K562 treated with DMSO at 1 percent for 48 hours (cell line): Measurements from ENCODE around the gene PCDHA8. TPM values are rescaled to one million over a fixed set of nuclear protein-coding genes. Genes with fewer than 3 reads are reported as not detected.

Experiments
- total RNA-seq: library from RNA; unstranded; fragments of 300-600 nt; gene quantifications from 2 replicates; pipeline ENCODE4 v1.2.3, GENCODE V29; 2022; ENCODE audit warnings: low replicate concordance; ENCODE audit errors: extremely low read depth

PCDHA8 gene
- total RNA-seq, 1 experiment from 2014 or later, result not detected

Other genes starting within 250 kb of the PCDHA8 start
- not detected in 2 replicates for gene CD14, start 208.0 kb upstream of the PCDHA8 start, total RNA-seq
- not detected in 2 replicates for gene TMCO6, start 201.7 kb upstream of the PCDHA8 start, total RNA-seq
- not detected in 2 replicates for gene NDUFA2, start 193.6 kb upstream of the PCDHA8 start, total RNA-seq
- not detected in 2 replicates for gene IK, start 193.4 kb upstream of the PCDHA8 start, total RNA-seq
- gene WDR55, start 176.3 kb upstream of the PCDHA8 start, total RNA-seq, result not detected in 2 replicates
- gene DND1, start 167.6 kb upstream of the PCDHA8 start, total RNA-seq, result not detected in 2 replicates
- not detected in 2 replicates for gene HARS1, start 149.8 kb upstream of the PCDHA8 start, total RNA-seq
- not detected in 2 replicates for gene HARS2, start 149.7 kb upstream of the PCDHA8 start, total RNA-seq
- gene ZMAT2, start 140.7 kb upstream of the PCDHA8 start, total RNA-seq, result not detected in 2 replicates
- gene PCDHA1, start 55.0 kb upstream of the PCDHA8 start, total RNA-seq, result not detected in 2 replicates
- gene PCDHA2, start 46.3 kb upstream of the PCDHA8 start, total RNA-seq, result not detected in 2 replicates
- gene PCDHA3, start 40.1 kb upstream of the PCDHA8 start, total RNA-seq, result not detected in 2 replicates
- gene PCDHA4, start 34.1 kb upstream of the PCDHA8 start, total RNA-seq, result not detected in 2 replicates
- gene PCDHA5, start 19.6 kb upstream of the PCDHA8 start, total RNA-seq, result not detected in 2 replicates
- not detected in 2 replicates for gene PCDHA6, start 13.2 kb upstream of the PCDHA8 start, total RNA-seq
- not detected in 2 replicates for gene PCDHA7, start 6.9 kb upstream of the PCDHA8 start, total RNA-seq
- gene PCDHA9, start 7.2 kb downstream of the PCDHA8 start, total RNA-seq, result not detected in 2 replicates
- gene PCDHA10, start 14.7 kb downstream of the PCDHA8 start, total RNA-seq, result not detected in 2 replicates
- gene PCDHA11, start 27.8 kb downstream of the PCDHA8 start, total RNA-seq, result not detected in 2 replicates
- gene PCDHA12, start 34.1 kb downstream of the PCDHA8 start, total RNA-seq, result not detected in 2 replicates
- gene PCDHA13, start 40.9 kb downstream of the PCDHA8 start, total RNA-seq, result not detected in 2 replicates
- gene PCDHAC1, start 85.1 kb downstream of the PCDHA8 start, total RNA-seq, result not detected in 2 replicates
- gene PCDHAC2, start 125.3 kb downstream of the PCDHA8 start, total RNA-seq, result not detected in 2 replicates
- gene PCDHB1, start 210.2 kb downstream of the PCDHA8 start, total RNA-seq, result not detected in 2 replicates